ENCODE data around the gene PRKRIP1.

The PRKRIP1 gene

DNA sequence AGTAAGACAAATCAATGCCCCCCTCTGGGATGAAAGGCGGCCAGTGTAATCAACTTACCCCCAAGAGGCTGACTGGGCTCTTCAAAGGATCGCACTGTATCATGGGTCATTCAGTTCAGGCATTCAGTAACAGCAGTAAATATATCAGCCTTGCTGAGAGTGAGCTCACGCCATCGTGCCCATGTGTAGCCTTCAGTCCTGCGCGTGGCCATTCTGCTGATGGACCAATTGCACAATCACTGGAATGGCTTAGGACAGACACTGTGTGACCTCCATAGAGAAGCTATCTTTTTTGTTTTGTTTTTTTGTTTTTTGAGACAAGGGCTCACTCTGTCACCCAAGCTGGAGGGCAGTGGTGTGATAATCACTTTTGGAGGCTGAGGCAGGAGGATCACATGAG is 9.1 kb upstream of the PRKRIP1 start:
- no peak for DNase-seq (ENCODE audit: extremely low spot score)
- TF ChIP-seq, protein P1, sequence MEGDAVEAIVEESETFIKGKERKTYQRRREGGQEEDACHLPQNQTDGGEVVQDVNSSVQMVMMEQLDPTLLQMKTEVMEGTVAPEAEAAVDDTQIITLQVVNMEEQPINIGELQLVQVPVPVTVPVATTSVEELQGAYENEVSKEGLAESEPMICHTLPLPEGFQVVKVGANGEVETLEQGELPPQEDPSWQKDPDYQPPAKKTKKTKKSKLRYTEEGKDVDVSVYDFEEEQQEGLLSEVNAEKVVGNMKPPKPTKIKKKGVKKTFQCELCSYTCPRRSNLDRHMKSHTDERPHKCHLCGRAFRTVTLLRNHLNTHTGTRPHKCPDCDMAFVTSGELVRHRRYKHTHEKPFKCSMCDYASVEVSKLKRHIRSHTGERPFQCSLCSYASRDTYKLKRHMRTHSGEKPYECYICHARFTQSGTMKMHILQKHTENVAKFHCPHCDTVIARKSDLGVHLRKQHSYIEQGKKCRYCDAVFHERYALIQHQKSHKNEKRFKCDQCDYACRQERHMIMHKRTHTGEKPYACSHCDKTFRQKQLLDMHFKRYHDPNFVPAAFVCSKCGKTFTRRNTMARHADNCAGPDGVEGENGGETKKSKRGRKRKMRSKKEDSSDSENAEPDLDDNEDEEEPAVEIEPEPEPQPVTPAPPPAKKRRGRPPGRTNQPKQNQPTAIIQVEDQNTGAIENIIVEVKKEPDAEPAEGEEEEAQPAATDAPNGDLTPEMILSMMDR (IDR thresholded peaks at IDR 0.05; ENCODE audit: control extremely low read depth, extremely low read depth, low read depth, missing control alignments) = no peak
- POLR2A ChIA-PET = no interaction called here
- CTCF ChIA-PET = interaction anchor here (1.5 to 6.3 kb wide), 2 partner anchors 108 to 844 kb away, joined by 3 to 46 read pairs; no protein-coding TSS in a partner anchor

DNA sequence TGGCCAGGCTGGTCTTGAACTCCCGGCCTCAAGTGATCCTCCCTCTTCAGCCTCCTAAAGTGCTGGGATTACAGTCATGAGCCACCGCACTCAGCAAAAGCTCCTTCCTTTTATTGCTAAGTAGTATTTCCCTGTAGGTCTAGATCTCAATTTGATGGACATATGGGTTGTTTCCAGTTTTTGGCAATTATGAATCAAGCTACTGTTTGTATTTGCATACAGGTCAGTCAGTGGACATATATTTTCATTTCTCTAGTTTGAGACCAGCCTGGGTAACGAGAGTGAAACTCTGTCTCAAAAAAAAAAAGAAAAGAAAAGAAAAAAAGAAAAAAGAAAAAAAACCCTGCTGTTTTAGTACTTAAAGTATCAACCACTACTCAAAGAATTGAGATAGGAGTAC is 6.4 kb upstream of the PRKRIP1 start:
- ChIA-PET POLR2A (no interaction called here), CTCF (interaction anchor here (0.9 to 6.3 kb wide), 10 partner anchors 8 to 646 kb away, joined by 3 to 46 read pairs (median 5); no protein-coding TSS in a partner anchor)
- TF ChIP-seq, protein P1 (IDR thresholded peaks at IDR 0.05; ENCODE audit: control extremely low read depth, extremely low read depth, low read depth, missing control alignments) = no peak
- no peak for DNase-seq (ENCODE audit: extremely low spot score)

DNA sequence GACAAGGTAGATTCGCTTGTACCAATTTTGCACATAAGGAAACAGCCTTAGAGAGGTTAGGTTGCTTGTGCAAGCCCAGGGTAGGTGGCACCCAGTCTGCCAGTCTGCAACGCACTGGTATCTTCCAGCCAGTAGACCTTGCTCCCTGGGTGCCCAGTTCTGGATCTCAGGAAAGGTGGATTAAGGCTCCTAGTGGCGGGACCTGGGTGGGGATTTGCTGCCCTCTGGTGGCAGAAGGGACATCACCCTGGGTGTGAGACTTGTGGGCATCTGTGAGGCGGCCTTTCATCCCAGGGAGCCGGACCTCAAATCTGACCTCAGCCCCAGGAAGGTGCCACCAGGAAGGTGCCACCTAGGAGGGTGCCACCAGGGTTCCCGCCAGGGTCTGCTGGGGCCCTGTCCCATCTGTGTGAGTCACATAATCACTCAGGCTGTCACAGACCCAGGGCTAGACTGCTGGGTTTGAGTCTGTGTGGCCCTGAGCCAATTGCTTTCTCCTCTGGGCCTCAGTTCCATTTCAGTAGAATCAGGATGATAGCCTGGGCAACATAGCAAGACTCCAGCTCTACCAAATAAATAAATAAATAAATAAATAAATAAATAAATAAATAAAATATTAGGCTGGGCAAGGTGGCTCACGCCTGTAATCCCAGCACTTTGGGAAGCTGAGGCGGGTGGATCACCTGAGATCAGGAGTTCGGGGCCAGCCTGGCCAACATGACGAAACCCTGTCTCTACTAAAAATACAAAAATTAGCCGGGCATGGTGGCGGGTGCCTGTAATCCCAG is 5.3 kb upstream of the PRKRIP1 start:
- ChIA-PET POLR2A (no interaction called here), CTCF (interaction anchor here (0.8 to 6.5 kb wide), 12 partner anchors 11 to 788 kb away, joined by 3 to 107 read pairs (median 5); no protein-coding TSS in a partner anchor)
- DNase-seq (ENCODE audit: extremely low spot score) = peak; percentile 74
- TF ChIP-seq, protein P1 (IDR thresholded peaks at IDR 0.05; ENCODE audit: control extremely low read depth, extremely low read depth, low read depth, missing control alignments) = peak; percentile 74

DNA sequence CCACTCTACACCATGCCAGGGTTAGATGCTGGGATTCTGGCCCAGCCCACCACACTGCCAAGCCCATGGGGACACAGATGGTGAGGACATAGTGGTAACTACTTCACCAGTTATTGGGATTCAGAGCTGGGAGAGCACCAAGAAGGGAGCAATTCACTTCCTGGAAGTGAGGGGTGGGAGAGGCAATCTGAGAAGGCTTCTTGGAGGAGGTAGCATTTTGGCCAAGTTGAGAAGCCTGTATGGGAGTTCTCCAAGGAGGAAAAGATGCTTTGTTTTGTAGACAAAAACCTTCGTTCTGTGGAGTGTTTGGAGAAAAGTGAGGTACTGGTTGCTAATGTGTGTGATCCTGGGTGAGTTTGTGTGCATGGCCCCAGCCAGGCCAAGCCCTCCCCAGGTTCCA is 3.8 kb upstream of the PRKRIP1 start:
- TF ChIP-seq, protein P1 (IDR thresholded peaks at IDR 0.05; ENCODE audit: control extremely low read depth, extremely low read depth, low read depth, missing control alignments) = no peak
- POLR2A ChIA-PET = no interaction called here
- no peak for DNase-seq (ENCODE audit: extremely low spot score)
- CTCF ChIA-PET = interaction anchor here (1.1 to 6.5 kb wide), 7 partner anchors 56 to 120 kb away, joined by 3 to 107 read pairs (median 4); no protein-coding TSS in a partner anchor

DNA sequence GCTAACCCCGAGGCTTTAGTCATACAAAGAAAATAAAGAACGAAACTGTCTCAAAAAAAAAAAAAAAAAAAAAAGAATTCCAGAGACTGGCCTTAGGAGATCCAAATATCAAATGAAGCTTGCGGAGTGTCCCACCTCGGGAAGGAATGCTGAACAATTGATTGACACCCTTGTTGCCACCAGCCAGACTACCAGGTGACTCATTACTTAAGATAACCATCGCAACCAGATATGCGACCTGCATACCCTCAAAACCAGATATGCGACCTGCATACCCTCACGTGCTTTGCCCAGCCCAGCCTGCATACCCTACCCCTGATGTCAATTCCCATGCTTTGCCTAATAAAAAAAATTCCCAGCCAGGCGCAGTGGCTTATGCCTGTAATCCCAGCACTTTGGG is 2.7 kb upstream of the PRKRIP1 start:
- ChIA-PET POLR2A (no interaction called here), CTCF (interaction anchor here (1.0 to 6.5 kb wide), 8 partner anchors 11 to 121 kb away, joined by 3 to 107 read pairs (median 6); no protein-coding TSS in a partner anchor)
- TF ChIP-seq, protein P1 (IDR thresholded peaks at IDR 0.05; ENCODE audit: control extremely low read depth, extremely low read depth, low read depth, missing control alignments) = no peak
- DNase-seq (ENCODE audit: extremely low spot score) = no peak

DNA sequence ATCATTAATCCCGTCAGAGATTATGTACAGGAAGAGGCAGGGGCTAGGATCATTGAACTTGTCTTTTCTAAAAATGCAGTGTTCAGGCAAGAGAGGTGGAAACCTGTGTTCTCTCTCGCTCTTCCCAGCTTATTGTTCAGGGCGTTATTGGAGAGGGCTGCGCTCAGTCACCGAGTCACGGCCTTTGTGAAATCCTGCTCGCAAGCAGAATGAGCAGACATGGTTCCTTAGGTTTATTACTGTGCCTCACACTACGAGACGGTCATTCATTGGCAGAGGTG is 631 bp upstream of the PRKRIP1 start:
- POLR2A ChIA-PET = interaction anchor here (0.7 kb wide), 1 partner anchor 854 kb away, joined by 6 read pairs; no protein-coding TSS in a partner anchor
- CTCF ChIA-PET = interaction anchor here (0.8 to 6.5 kb wide), 13 partner anchors 9 to 123 kb away, joined by 3 to 107 read pairs (median 4); no protein-coding TSS in a partner anchor
- TF ChIP-seq, protein P1 (IDR thresholded peaks at IDR 0.05; ENCODE audit: control extremely low read depth, extremely low read depth, low read depth, missing control alignments) = no peak
- no peak for DNase-seq (ENCODE audit: extremely low spot score)

All from GM10248 (cell line).